Activated B cell treated with CpG ODN at 0.5 μM for 24 hours (primary cell): ENCODE results near the gene RHOD. TPM values are rescaled to one million over a fixed set of nuclear protein-coding genes. Genes with fewer than 3 reads are reported as not detected.
A peak's percentile ranks its signal among the peaks of the same experiment; 100 is the strongest.

Source experiments
- ATAC-seq: fragments of 200-7000 bp; cut with Tn5 transposase; one replicate; pipeline ENCODE4 v1.10.0; 2021; ENCODE audit warnings: low read depth, mild to moderate bottlenecking, moderate library complexity
- CTCF ChIA-PET: fragments of 350-600 bp; sonication (Branson Sonifier 250); formaldehyde crosslinking; loops from one replicate; lab custom pipeline; 2021; ENCODE audit warnings: antibody characterized with exemption; lab: Charles Lee
- POLR2A ChIA-PET: fragments of 350-600 bp; sonication (Branson Sonifier 250); formaldehyde crosslinking; loops from one replicate; lab custom pipeline; 2021; ENCODE audit warnings: antibody characterized with exemption; lab: Charles Lee
- DNase-seq: peaks from one replicate; pipeline ENCODE4 v3.0.0; 2022
- H3K27ac Mint-ChIP-seq: one replicate; pipeline ENCODE4 v1.8.0; 2020; ENCODE audit warnings: mixed read lengths
- H3K27me3 Mint-ChIP-seq: one replicate; pipeline ENCODE4 v1.8.0; 2021; ENCODE audit warnings: mixed read lengths
- H3K36me3 Mint-ChIP-seq: one replicate; pipeline ENCODE4 v1.8.0; 2021; ENCODE audit warnings: low read depth, mixed read lengths
- H3K4me1 Mint-ChIP-seq: one replicate; pipeline ENCODE4 v1.8.0; 2021; ENCODE audit warnings: mixed read lengths
- H3K4me3 Mint-ChIP-seq: one replicate; pipeline ENCODE4 v1.8.0; 2020; ENCODE audit warnings: mild to moderate bottlenecking, mixed read lengths
- H3K9me3 Mint-ChIP-seq: one replicate; pipeline ENCODE4 v1.8.0; 2020; ENCODE audit warnings: mixed read lengths
- CTCF ChIP-seq: fragments of 200-600 bp; IDR thresholded peaks from one replicate; pipeline ENCODE4 v1.8.0; 2022; ENCODE audit warnings: antibody characterized with exemption, mild to moderate bottlenecking
- intact Hi-C: fragments of 100-400 bp; cut with micrococcal nuclease; formaldehyde crosslinking; loops from one replicate; pipeline ENCODE4 v1.15.1; 2024
- total RNA-seq: library from RNA; stranded (reverse); gene quantifications from 2 replicates; pipeline ENCODE4 v1.2.3, GENCODE V29; 2022

Gene RHOD
- total RNA-seq, 1 donor from 2014 or later, result not detected

- ATAC-seq (peak; percentile 63), DNase-seq (no peak)
- Mint-ChIP-seq H3K27me3 (peaks cover 25% of the 10 kb centered on the region), H3K27ac (no peak overlapping the region), H3K9me3 (no peaks in the 10 kb centered on the region), H3K36me3 (no peaks in the 10 kb centered on the region), H3K4me3 (no peak overlapping the region), H3K4me1 (peaks cover 9% of the 10 kb centered on the region)
- CTCF ChIA-PET, result no interaction called here
- POLR2A ChIA-PET, result interaction anchor here (0.7 kb wide), 1 partner anchor 336 kb away, joined by 4 read pairs; no protein-coding TSS in a partner anchor
- intact Hi-C loops, result loop anchor here (1.0 kb wide), 1 partner anchor 114 kb away; no protein-coding TSS in a partner anchor
- no peak for TF ChIP-seq CTCF
Observed at GRCh38 chr11:67053896-67054329, 2.7 kb upstream of the RHOD start.

GRCh38 chr11:67054346-67054835, 2.3 kb upstream of the RHOD start:
- no peak for DNase-seq
- Mint-ChIP-seq H3K9me3 (no peaks in the 10 kb centered on the region), H3K4me1 (peaks cover 9% of the 10 kb centered on the region), H3K27me3 (peaks cover 25% of the 10 kb centered on the region), H3K36me3 (no peaks in the 10 kb centered on the region), H3K27ac (no peak overlapping the region), H3K4me3 (no peak overlapping the region)
- CTCF ChIA-PET, result no interaction called here
- no peak for TF ChIP-seq CTCF
- intact Hi-C loops, result loop anchor here (1.0 kb wide), 1 partner anchor 114 kb away; no protein-coding TSS in a partner anchor
- POLR2A ChIA-PET, result no interaction called here
- ATAC-seq, result no peak

GRCh38 chr11:67054836-67055523, 1.7 kb upstream of the RHOD start:
- POLR2A ChIA-PET, result no interaction called here

GRCh38 chr11:67055812-67056211, 835 bp upstream of the RHOD start:
- Mint-ChIP-seq H3K27me3 (peaks cover 25% of the 10 kb centered on the region), H3K9me3 (no peaks in the 10 kb centered on the region), H3K4me3 (peak overlapping the region; percentile 75), H3K36me3 (no peaks in the 10 kb centered on the region), H3K4me1 (peaks cover 9% of the 10 kb centered on the region), H3K27ac (no peak overlapping the region)
- no peak for ATAC-seq
- no peak for DNase-seq
- POLR2A ChIA-PET, result no interaction called here
- intact Hi-C loops, result loop anchor here (2.0 kb wide), 1 partner anchor 15 kb away; no protein-coding TSS in a partner anchor
- CTCF ChIA-PET, result no interaction called here
- no peak for TF ChIP-seq CTCF

More at GRCh38 chr11:67054836-67055523, 1.7 kb upstream of the RHOD start:
- H3K4me3 Mint-ChIP-seq, result no peak overlapping the region
- no peak overlapping the region for H3K27ac Mint-ChIP-seq
- no peak for TF ChIP-seq CTCF
- ATAC-seq (no peak), DNase-seq (no peak)
- intact Hi-C loops, result loop anchor here (1.0 kb wide), 1 partner anchor 113 kb away; no protein-coding TSS in a partner anchor
- H3K27me3 Mint-ChIP-seq, result peaks cover 25% of the 10 kb centered on the region
- no peaks in the 10 kb centered on the region for H3K9me3 Mint-ChIP-seq
- peaks cover 9% of the 10 kb centered on the region for H3K4me1 Mint-ChIP-seq
- H3K36me3 Mint-ChIP-seq, result no peaks in the 10 kb centered on the region
- CTCF ChIA-PET, result no interaction called here

DNA sequence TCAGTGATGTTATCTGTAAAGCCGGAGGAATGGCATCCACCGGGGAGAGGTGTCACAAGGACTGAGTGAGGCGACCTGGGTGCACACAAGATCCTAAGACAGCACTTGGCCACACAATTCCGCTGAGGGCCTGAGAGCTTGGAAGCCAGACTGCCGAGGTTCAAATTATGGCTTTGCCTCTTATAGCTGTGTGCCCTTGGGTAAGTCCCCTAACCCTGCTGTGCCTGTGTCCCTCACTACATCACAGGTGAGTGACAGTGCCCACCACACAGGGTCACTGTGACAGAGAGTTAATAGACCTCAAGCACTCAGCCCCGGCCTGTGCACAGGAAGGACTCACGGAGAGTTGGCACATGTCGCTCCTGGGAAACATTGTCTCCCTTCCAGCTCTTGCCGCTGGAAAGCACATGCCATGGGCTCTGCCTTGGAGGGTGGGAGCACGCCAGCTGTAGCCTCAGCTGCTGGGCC, 592 bp downstream of the RHOD start:
- Mint-ChIP-seq H3K27me3 (peaks cover 13% of the 10 kb centered on the region), H3K36me3 (no peaks in the 10 kb centered on the region), H3K4me3 (peak overlapping the region; percentile 57), H3K4me1 (peaks cover 9% of the 10 kb centered on the region), H3K27ac (no peak overlapping the region), H3K9me3 (no peaks in the 10 kb centered on the region)
- no peak for DNase-seq
- ChIA-PET CTCF (no interaction called here), POLR2A (interaction anchor here (0.6 kb wide), 1 partner anchor 157 kb away, joined by 3 read pairs; no protein-coding TSS in a partner anchor)
- intact Hi-C loops, result loop anchor here (2.0 kb wide), 1 partner anchor 14 kb away; no protein-coding TSS in a partner anchor
- no peak for TF ChIP-seq CTCF
- ATAC-seq, result no peak
